OCI-LY1 (cell line): ENCODE data around the gene ARHGDIA.

ENCODE experiments used
- H2AFZ ChIP-seq: fragments of 200-600 bp; sonication (generic), shearing (Covaris generic); 2 replicates; pipeline ENCODE4 v1.6.0; 2014; ENCODE audit warnings: antibody characterized with exemption, mild to moderate bottlenecking, low read length
- H3F3A ChIP-seq: fragments of 200-600 bp; sonication (generic), shearing (Covaris generic); 2 replicates; pipeline ENCODE4 v1.6.0; 2014; ENCODE audit warnings: mild to moderate bottlenecking, antibody characterized with exemption, low read length, moderate library complexity; ENCODE audit not compliant: insufficient read depth
- H3K27ac ChIP-seq: fragments of 200-600 bp; sonication (generic); 2 replicates; pipeline ENCODE4 v1.5.1; 2014; ENCODE audit warnings: low read length, mixed run types, mild to moderate bottlenecking, low read depth; ENCODE audit not compliant: poor library complexity, severe bottlenecking
- H3K27me3 ChIP-seq: fragments of 200-600 bp; sonication (generic); 2 replicates; pipeline ENCODE4 v1.6.0; 2014; ENCODE audit warnings: antibody characterized with exemption, mild to moderate bottlenecking, low read length, moderate library complexity; ENCODE audit not compliant: insufficient read depth
- H3K36me3 ChIP-seq: fragments of 200-600 bp; sonication (generic); 2 replicates; pipeline ENCODE4 v1.6.1; 2014; ENCODE audit warnings: mild to moderate bottlenecking, antibody characterized with exemption, low read length, moderate library complexity, mixed read lengths; ENCODE audit not compliant: insufficient read depth
- H3K4me1 ChIP-seq: fragments of 200-600 bp; sonication (generic); 2 replicates; pipeline ENCODE4 v1.5.1; 2014; ENCODE audit warnings: mild to moderate bottlenecking, low read length, moderate library complexity; ENCODE audit not compliant: insufficient read depth, severe bottlenecking
- H3K4me2 ChIP-seq: fragments of 200-600 bp; sonication (generic), shearing (Covaris generic); 2 replicates; pipeline ENCODE4 v1.6.1; 2014; ENCODE audit warnings: low read length
- H3K4me3 ChIP-seq: fragments of 200-600 bp; sonication (generic); 2 replicates; pipeline ENCODE4 v1.5.1; 2014; ENCODE audit warnings: low read length, low read depth, mild to moderate bottlenecking, mixed read lengths; ENCODE audit not compliant: poor library complexity, severe bottlenecking
- H3K79me2 ChIP-seq: fragments of 200-600 bp; shearing (Covaris generic); 2 replicates; pipeline ENCODE4 v1.6.1; 2016; ENCODE audit warnings: mixed run types, low read length, mixed read lengths; ENCODE audit not compliant: insufficient read depth
- H3K9ac ChIP-seq: fragments of 200-600 bp; sonication (generic), shearing (Covaris generic); 2 replicates; pipeline ENCODE4 v1.6.1; 2014; ENCODE audit warnings: mild to moderate bottlenecking, low read length, mixed read lengths
- H3K9me2 ChIP-seq: fragments of 200-600 bp; sonication (generic), shearing (Covaris generic); 2 replicates; pipeline ENCODE4 v1.6.1; 2014; ENCODE audit warnings: low read depth, mild to moderate bottlenecking, low read length, mixed read lengths
- H3K9me3 ChIP-seq: fragments of 200-600 bp; shearing (Covaris generic); 2 replicates; pipeline ENCODE4 v1.6.1; 2014; ENCODE audit warnings: low read length, mixed read lengths
- H4K20me1 ChIP-seq: fragments of 200-600 bp; sonication (generic), shearing (Covaris generic); 2 replicates; pipeline ENCODE4 v1.6.0; 2016; ENCODE audit warnings: mild to moderate bottlenecking, low read length; ENCODE audit not compliant: insufficient read depth
- EZH2 ChIP-seq: fragments of 200-600 bp; sonication (generic), shearing (Covaris generic); IDR thresholded peaks from 2 replicates; pipeline ENCODE4 v1.8.0; 2017; ENCODE audit warnings: borderline replicate concordance, mixed run types, mild to moderate bottlenecking, antibody characterized with exemption, low read length, moderate library complexity, mixed read lengths
- TF ChIP-seq, protein P1 (sequence below): fragments of 200-600 bp; sonication (generic), shearing (Covaris generic); IDR thresholded peaks from 2 replicates; pipeline ENCODE4 v1.5.1; 2017; ENCODE audit warnings: mild to moderate bottlenecking, antibody characterized with exemption, low read length, moderate library complexity, mixed read lengths

The ARHGDIA gene

DNA sequence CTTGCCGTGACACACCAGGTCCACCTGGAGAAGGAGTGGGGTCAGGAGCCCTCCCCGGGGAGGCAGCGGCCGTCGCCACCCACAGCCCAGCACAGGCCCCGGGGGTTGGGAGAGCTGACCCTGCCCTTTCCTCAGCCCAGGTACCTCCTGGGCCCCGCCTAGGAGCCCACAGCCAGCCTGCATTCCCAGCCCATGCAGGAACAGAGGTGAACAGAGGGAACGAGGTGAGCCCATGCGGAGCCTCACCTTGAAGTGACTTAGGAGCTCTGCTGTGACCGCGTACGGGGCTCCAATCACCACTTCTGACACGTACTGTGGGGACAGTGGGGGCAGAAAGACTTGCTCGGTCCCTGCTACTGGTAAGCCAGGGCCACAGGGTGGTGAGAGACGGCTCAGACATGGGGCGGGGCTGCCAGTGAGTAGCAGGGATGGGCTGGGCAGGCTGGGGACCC, 34.3 kb upstream of the ARHGDIA start:
- H3K79me2 ChIP-seq, result no peaks in the 10 kb centered on the region
- TF ChIP-seq EZH2, result no peak
- TF ChIP-seq, protein P1, sequence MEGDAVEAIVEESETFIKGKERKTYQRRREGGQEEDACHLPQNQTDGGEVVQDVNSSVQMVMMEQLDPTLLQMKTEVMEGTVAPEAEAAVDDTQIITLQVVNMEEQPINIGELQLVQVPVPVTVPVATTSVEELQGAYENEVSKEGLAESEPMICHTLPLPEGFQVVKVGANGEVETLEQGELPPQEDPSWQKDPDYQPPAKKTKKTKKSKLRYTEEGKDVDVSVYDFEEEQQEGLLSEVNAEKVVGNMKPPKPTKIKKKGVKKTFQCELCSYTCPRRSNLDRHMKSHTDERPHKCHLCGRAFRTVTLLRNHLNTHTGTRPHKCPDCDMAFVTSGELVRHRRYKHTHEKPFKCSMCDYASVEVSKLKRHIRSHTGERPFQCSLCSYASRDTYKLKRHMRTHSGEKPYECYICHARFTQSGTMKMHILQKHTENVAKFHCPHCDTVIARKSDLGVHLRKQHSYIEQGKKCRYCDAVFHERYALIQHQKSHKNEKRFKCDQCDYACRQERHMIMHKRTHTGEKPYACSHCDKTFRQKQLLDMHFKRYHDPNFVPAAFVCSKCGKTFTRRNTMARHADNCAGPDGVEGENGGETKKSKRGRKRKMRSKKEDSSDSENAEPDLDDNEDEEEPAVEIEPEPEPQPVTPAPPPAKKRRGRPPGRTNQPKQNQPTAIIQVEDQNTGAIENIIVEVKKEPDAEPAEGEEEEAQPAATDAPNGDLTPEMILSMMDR, result no peak
- peaks cover 19% of the 10 kb centered on the region for H3K4me1 ChIP-seq
- H3F3A ChIP-seq, result no peaks in the 10 kb centered on the region
- peaks cover 59% of the 10 kb centered on the region for H3K36me3 ChIP-seq
- H3K9me2 ChIP-seq, result no peaks in the 10 kb centered on the region
- H4K20me1 ChIP-seq, result no peaks in the 10 kb centered on the region
- no peaks in the 10 kb centered on the region for H3K9me3 ChIP-seq
- H3K27ac ChIP-seq, result no peak overlapping the region
- H2AFZ ChIP-seq, result no peak overlapping the region
- H3K4me3 ChIP-seq, result no peak overlapping the region
- peaks cover 4% of the 10 kb centered on the region; the same call in 1 of the 2 replicates for H3K27me3 ChIP-seq
- no peak overlapping the region for H3K4me2 ChIP-seq
- no peak overlapping the region for H3K9ac ChIP-seq

DNA sequence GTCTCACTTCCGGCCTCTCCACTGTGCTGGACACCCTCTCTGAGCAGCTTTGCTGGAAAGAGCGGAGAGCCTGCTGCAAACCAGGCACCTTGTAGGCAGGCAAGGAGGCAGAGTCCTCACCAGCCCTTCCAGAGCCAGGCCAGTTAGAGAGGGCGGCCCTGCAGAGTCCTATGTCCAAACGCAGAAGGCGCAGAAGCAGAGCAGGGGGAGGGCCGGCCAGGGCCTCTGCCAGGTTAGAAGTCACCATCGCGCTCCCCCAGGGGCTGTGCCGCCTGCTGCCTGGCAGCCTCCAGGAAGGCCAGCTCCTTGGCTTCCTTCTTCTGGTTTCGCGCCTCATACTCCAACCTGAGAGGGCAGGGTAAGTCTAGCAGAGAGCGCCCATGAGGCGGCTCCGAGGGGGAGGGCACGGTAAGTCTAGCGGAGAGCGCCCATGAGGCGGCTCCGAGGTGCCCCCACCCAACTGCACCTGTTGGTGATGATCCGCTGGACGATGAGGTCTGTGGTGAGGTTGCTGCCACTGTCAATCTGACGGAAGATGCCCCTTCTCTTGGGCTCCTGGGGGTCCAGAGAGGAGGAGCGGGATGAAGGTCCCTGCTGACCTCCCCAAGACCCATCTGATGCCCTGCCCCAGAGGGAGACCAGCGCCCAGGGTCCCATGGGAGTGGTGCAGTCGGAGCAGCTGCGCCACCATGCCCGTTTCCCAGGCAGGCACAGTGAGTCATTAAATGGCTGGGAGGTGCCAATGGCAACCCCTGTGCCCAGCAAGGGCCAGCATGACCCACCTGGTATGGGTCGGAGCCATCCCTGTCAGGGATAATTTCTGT, 33.7 kb upstream of the ARHGDIA start:
- Histone ChIP-seq H3K27me3 (peaks cover 4% of the 10 kb centered on the region; the same call in 1 of the 2 replicates), H3K4me2 (no peak overlapping the region)

DNA sequence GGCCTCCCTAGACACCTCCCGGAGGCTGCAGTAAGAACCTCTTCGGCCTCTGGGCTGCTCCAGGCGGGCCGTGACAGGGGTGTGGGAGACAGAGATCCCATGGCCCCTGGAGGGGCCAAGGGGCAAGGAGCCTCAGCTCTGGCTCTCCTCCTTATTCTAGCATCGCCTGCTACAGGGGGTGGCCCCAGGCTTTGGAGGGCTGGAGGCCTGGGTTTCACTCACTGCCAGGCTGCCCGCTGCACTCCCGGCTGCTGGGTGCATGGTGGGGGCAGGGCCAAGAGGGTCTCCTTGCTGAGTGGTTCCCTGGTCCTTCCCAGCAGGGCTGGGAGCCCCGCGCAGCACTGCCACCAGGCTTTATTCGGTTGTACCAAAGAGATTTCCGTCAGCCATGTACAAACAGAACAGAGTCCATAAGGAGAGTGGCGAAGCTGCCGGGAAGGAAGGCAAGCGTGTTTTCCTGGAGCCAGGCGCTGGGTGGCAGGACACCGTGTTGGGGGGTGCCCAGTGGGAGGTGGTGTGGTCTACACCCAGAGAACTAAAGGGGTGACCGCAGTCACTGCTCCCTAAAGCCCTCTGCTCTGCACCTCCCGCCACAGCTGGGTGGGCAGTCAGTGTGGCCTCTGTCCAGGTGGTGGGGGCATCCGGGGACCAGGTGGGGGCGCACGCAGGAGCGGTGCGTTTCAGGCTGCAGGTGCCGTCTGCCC, 32.9 kb upstream of the ARHGDIA start:
- H3K36me3 ChIP-seq, result peaks cover 69% of the 10 kb centered on the region
- no peaks in the 10 kb centered on the region for H3K9me2 ChIP-seq
- H3K4me1 ChIP-seq, result peaks cover 9% of the 10 kb centered on the region
- H2AFZ ChIP-seq, result no peak overlapping the region
- no peaks in the 10 kb centered on the region for H3K9me3 ChIP-seq
- TF ChIP-seq EZH2, result no peak
- TF ChIP-seq, protein P1, result no peak
- no peaks in the 10 kb centered on the region for H3F3A ChIP-seq
- H3K79me2 ChIP-seq, result no peaks in the 10 kb centered on the region
- peaks cover 4% of the 10 kb centered on the region; the same call in 1 of the 2 replicates for H3K27me3 ChIP-seq
- H3K4me2 ChIP-seq, result no peak overlapping the region
- no peak overlapping the region for H3K9ac ChIP-seq
- no peak overlapping the region for H3K27ac ChIP-seq
- no peaks in the 10 kb centered on the region for H4K20me1 ChIP-seq
- H3K4me3 ChIP-seq, result no peak overlapping the region

More for the DNA sequence above, 33.7 kb upstream of the ARHGDIA start:
- Histone ChIP-seq H2AFZ (no peak overlapping the region), H3K79me2 (no peaks in the 10 kb centered on the region), H3K4me1 (peaks cover 13% of the 10 kb centered on the region), H3K4me3 (no peak overlapping the region), H3K27ac (no peak overlapping the region), H4K20me1 (no peaks in the 10 kb centered on the region), H3K36me3 (peaks cover 65% of the 10 kb centered on the region), H3K9me3 (no peaks in the 10 kb centered on the region), H3F3A (no peaks in the 10 kb centered on the region), H3K9ac (no peak overlapping the region), H3K9me2 (no peaks in the 10 kb centered on the region)
- no peak for TF ChIP-seq EZH2
- TF ChIP-seq, protein P1, result no peak
